Peyer's patch (tissue), 4 donors: Measurements from ENCODE around the gene REST. TPM values are rescaled to one million over a fixed set of nuclear protein-coding genes. Genes with fewer than 3 reads are reported as not detected.

ENCODE experiments used
- DNase-seq, 3 donors: peaks; one replicate each; pipeline ENCODE4 v3.0.0-alpha.2; 2017 to 2019
- H3K27ac ChIP-seq, 4 donors: fragments of 200-600 bp; sonication (generic); one replicate each; pipeline ENCODE4 v1.5.1; 2016 to 2019
- H3K27me3 ChIP-seq, 2 donors: fragments of 200-600 bp; sonication (generic); one replicate each; pipeline ENCODE4 v1.5.1; 2019
- H3K36me3 ChIP-seq, 3 donors: fragments of 200-600 bp; sonication (generic); one replicate each; pipeline ENCODE4 v1.5.1; 2016 to 2019
- H3K4me1 ChIP-seq, 4 donors: fragments of 200-600 bp; sonication (generic); one replicate each; pipeline ENCODE4 v1.5.1; 2016 to 2019
- H3K4me3 ChIP-seq, 4 donors: fragments of 200-600 bp; sonication (generic); 1 replicate in 3 of 4; 2 replicates in 1 of 4; pipeline ENCODE4 v1.5.1; 2016 to 2019; ENCODE audit warnings: mild to moderate bottlenecking in 1 of 4
- H3K9me3 ChIP-seq, 4 donors: fragments of 200-600 bp; sonication (generic); one replicate each; pipeline ENCODE4 v1.5.1; 2016 to 2019; ENCODE audit warnings: mild to moderate bottlenecking in 1 of 4
- CTCF ChIP-seq, 6 experiments: fragments of 450-650 bp in 4 of 6; fragments of 200-600 bp in 2 of 6; sonication (generic) in 1 of 6; IDR thresholded peaks; one replicate each; pipeline ENCODE4 v1.5.1; 2017 to 2019; ENCODE audit warnings: antibody characterized with exemption in 6 of 6, mild to moderate bottlenecking in 3 of 6, moderate library complexity in 1 of 6
- POLR2A ChIP-seq, 2 donors: fragments of 450-650 bp; IDR thresholded peaks; one replicate each; pipeline ENCODE4 v1.5.1; 2017; ENCODE audit warnings: antibody characterized with exemption in 2 of 2, mild to moderate bottlenecking in 2 of 2, moderate library complexity in 2 of 2
- total RNA-seq, 4 donors: library from RNA; depleted of rRNA; stranded (reverse); fragments of >200 nt; gene quantifications; one replicate each; pipeline ENCODE4 v1.1.0, GENCODE V29; 2016

REST gene
- total RNA-seq, 4 donors from 2014 or later = 27.1 to 37.9 (median 36.0) TPM

- DNase-seq = no peak
- Histone ChIP-seq H3K36me3 (peaks cover 0 to 64% (median 0%) of the 10 kb centered on the region in 3 donors), H3K9me3 (no peaks in the 10 kb centered on the region), H3K4me1 (peaks cover 0 to 15% (median 6%) of the 10 kb centered on the region in 4 donors), H3K27ac (no peak overlapping the region), H3K4me3 (no peak overlapping the region), H3K27me3 (no peaks in the 10 kb centered on the region)
- TF ChIP-seq CTCF (IDR thresholded peaks at IDR 0.05) (no peak), POLR2A (IDR thresholded peaks at IDR 0.05) (no peak)
Measured at GRCh38 chr4:56973336-56973735, 65.6 kb downstream of the REST start.

- H3K4me1 ChIP-seq = peaks cover 0 to 34% (median 9%) of the 10 kb centered on the region in 4 donors
- peaks cover 0 to 35% (median 0%) of the 10 kb centered on the region in 3 donors for H3K36me3 ChIP-seq
- peak overlapping the region; percentile 64 to 96 (median 81) for H3K4me3 ChIP-seq
- no peaks in the 10 kb centered on the region for H3K27me3 ChIP-seq
- no peaks in the 10 kb centered on the region for H3K9me3 ChIP-seq
- peak overlapping the region; percentile 70 to 89 (median 86) for H3K27ac ChIP-seq
- no peak for TF ChIP-seq CTCF (IDR thresholded peaks at IDR 0.05)
- TF ChIP-seq POLR2A (IDR thresholded peaks at IDR 0.05) = no peak
- DNase-seq = peak in 1 of 3 donors; percentile 50
Measured at GRCh38 chr4:56976283-56976836, 68.7 kb downstream of the REST start.

- H3K4me3 ChIP-seq = peak overlapping the region; percentile 64 to 96 (median 81)
- H3K4me1 ChIP-seq = peaks cover 0 to 35% (median 9%) of the 10 kb centered on the region in 4 donors
- H3K27ac ChIP-seq = peak overlapping the region; percentile 70 to 89 (median 86)
- H3K36me3 ChIP-seq = peaks cover 0 to 30% (median 0%) of the 10 kb centered on the region in 3 donors
- TF ChIP-seq CTCF (IDR thresholded peaks at IDR 0.05) (peak in 2 of 6 experiments; percentile 35 to 36), POLR2A (IDR thresholded peaks at IDR 0.05) (no peak)
- DNase-seq = peak; percentile 38 to 81 (median 77)
- H3K27me3 ChIP-seq = no peaks in the 10 kb centered on the region
- H3K9me3 ChIP-seq = no peaks in the 10 kb centered on the region
Measured at GRCh38 chr4:56976837-56977320, 69.2 kb downstream of the REST start.

- DNase-seq = peak; percentile 96 to 100 (median 98)
- peaks cover 0 to 35% (median 9%) of the 10 kb centered on the region in 4 donors for H3K4me1 ChIP-seq
- TF ChIP-seq CTCF (IDR thresholded peaks at IDR 0.05) (no peak), POLR2A (IDR thresholded peaks at IDR 0.05) (peak; percentile 61 to 86)
- H3K36me3 ChIP-seq = peaks cover 0 to 24% (median 0%) of the 10 kb centered on the region in 3 donors
- H3K4me3 ChIP-seq = peak within 1 kb of the TSS; percentile 64 to 96 (median 81)
- H3K27me3 ChIP-seq = no peaks in the 10 kb centered on the region
- H3K9me3 ChIP-seq = no peaks in the 10 kb centered on the region
- H3K27ac ChIP-seq = peak within 1 kb of the TSS; percentile 70 to 89 (median 86)
Measured at GRCh38 chr4:56977321-56978012, 69.8 kb downstream of the REST start, which contains the start of gene NOA1. TSS of gene NOA1 (minus strand) at chr4:56977606. CDS start at chr4:56977585, 21 bp downstream.

GRCh38 chr4:56978750-56979303 is 71.1 kb downstream of the REST start, which contains the start of gene POLR2B:
TSS of gene POLR2B (plus strand) at chr4:56978896. CDS start at chr4:56978986, 90 bp downstream.
- Histone ChIP-seq H3K36me3 (peaks cover 0 to 10% (median 0%) of the 10 kb centered on the region in 3 donors), H3K27ac (peak within 1 kb of the TSS; percentile 70 to 89 (median 86)), H3K4me1 (peaks cover 0 to 35% (median 9%) of the 10 kb centered on the region in 4 donors), H3K4me3 (peak within 1 kb of the TSS; percentile 64 to 96 (median 81)), H3K9me3 (no peaks in the 10 kb centered on the region), H3K27me3 (no peaks in the 10 kb centered on the region)
- peak; percentile 91 to 97 (median 93) for DNase-seq
- TF ChIP-seq POLR2A (IDR thresholded peaks at IDR 0.05) (peak; percentile 56 to 75), CTCF (IDR thresholded peaks at IDR 0.05) (no peak)
